ENCODE data around the gene STRIP2. TPM values are rescaled to one million over a fixed set of nuclear protein-coding genes. Genes with fewer than 3 reads are reported as not detected.
"Not testable (repeated sequence)": the region's sequence is repeated elsewhere in the genome, so short reads cannot be mapped to it uniquely, and the experiment has no call there.

The STRIP2 gene
- total RNA-seq, 1 donor from 2014 or later, result 1.3 TPM

- intact Hi-C loops (cut with DNase I), result no loop called here
- Histone ChIP-seq H3K4me3 (no peak overlapping the region), H3K4me1 (no peaks in the 10 kb centered on the region), H3K36me3 (peaks cover 45% of the 10 kb centered on the region), H3K27ac (no peak overlapping the region), H3K9me3 (no peaks in the 10 kb centered on the region), H3K27me3 (no peaks in the 10 kb centered on the region)
- ATAC-seq, result no peak
- DNase-seq, result no peak
- TF ChIP-seq, protein P1, sequence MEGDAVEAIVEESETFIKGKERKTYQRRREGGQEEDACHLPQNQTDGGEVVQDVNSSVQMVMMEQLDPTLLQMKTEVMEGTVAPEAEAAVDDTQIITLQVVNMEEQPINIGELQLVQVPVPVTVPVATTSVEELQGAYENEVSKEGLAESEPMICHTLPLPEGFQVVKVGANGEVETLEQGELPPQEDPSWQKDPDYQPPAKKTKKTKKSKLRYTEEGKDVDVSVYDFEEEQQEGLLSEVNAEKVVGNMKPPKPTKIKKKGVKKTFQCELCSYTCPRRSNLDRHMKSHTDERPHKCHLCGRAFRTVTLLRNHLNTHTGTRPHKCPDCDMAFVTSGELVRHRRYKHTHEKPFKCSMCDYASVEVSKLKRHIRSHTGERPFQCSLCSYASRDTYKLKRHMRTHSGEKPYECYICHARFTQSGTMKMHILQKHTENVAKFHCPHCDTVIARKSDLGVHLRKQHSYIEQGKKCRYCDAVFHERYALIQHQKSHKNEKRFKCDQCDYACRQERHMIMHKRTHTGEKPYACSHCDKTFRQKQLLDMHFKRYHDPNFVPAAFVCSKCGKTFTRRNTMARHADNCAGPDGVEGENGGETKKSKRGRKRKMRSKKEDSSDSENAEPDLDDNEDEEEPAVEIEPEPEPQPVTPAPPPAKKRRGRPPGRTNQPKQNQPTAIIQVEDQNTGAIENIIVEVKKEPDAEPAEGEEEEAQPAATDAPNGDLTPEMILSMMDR (IDR thresholded peaks at IDR 0.05), result no peak
These were observed 40.1 kb upstream of the STRIP2 start for GRCh38 chr7:129394101-129394500.

DNA sequence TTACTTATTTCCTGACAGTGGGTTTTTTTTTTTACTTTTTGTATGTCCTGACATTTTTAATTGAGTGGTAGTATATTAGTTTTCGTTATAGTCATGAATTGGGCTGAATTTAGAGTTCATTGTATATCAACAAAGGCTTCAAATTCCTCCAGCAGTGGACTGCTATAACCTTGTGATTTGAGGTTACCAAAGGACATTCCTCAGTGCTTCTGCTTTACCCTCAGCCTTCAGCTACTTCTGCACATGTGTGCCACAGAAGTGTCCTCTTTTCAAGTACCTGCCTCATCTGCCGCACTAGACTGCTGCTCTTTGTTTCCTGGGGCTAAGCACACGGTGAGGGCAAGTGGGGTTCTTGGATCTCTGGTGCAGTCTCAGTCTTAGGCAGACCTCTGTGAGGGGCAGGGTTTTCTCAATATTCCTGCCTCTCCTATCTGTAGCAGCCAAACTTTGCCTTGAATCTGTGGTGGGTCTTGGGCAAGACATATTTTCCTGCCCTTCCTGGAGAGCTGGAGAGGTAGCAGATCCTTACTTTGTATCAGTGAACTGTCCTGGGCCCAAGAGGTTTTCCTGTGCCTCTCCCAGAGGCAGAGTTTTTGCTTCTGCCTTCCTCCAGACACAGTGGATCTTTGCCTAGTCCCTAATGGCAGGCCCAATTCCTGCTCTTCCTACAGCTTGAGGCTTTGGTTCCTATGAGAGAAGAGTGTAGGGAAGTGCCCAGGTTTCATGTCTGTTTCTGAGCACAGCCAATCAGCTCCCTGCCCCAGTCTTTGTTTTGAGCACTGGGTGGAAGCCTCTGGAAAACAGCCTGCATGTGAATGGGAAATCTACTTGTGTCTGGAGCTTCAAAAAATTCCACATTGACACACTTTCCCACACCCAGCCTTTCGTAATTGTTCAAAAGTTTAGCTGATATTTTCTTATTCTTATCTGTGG, 39.0 kb upstream of the STRIP2 start:
- Histone ChIP-seq H3K27me3 (no peaks in the 10 kb centered on the region), H3K27ac (no peak overlapping the region), H3K4me3 (no peak overlapping the region), H3K36me3 (peaks cover 45% of the 10 kb centered on the region), H3K9me3 (no peaks in the 10 kb centered on the region), H3K4me1 (no peaks in the 10 kb centered on the region)
- no peak for DNase-seq
- intact Hi-C loops (cut with DNase I), result no loop called here
- TF ChIP-seq, protein P1 (IDR thresholded peaks at IDR 0.05), result no peak
- ATAC-seq, result no peak

- no peak overlapping the region for H3K4me3 ChIP-seq
- intact Hi-C loops (cut with DNase I), result no loop called here
- H3K27me3 ChIP-seq, result no peaks in the 10 kb centered on the region
- peak; percentile 36 for ATAC-seq
- no peak overlapping the region for H3K27ac ChIP-seq
- no peaks in the 10 kb centered on the region for H3K9me3 ChIP-seq
- TF ChIP-seq, protein P1 (IDR thresholded peaks at IDR 0.05), result no peak
- no peak for DNase-seq
- no peaks in the 10 kb centered on the region for H3K4me1 ChIP-seq
- H3K36me3 ChIP-seq, result peaks cover 65% of the 10 kb centered on the region
These were observed 32.8 kb upstream of the STRIP2 start for GRCh38 chr7:129401228-129401966.

- Histone ChIP-seq H3K36me3 (peaks cover 64% of the 10 kb centered on the region), H3K27ac (no peak overlapping the region), H3K4me3 (no peak overlapping the region), H3K4me1 (no peaks in the 10 kb centered on the region), H3K27me3 (no peaks in the 10 kb centered on the region), H3K9me3 (no peaks in the 10 kb centered on the region)
- no peak for DNase-seq
- intact Hi-C loops (cut with DNase I), result no loop called here
- TF ChIP-seq, protein P1 (IDR thresholded peaks at IDR 0.05), result no peak
- no peak for ATAC-seq
These were observed 32.0 kb upstream of the STRIP2 start for GRCh38 chr7:129401967-129402860.

DNA sequence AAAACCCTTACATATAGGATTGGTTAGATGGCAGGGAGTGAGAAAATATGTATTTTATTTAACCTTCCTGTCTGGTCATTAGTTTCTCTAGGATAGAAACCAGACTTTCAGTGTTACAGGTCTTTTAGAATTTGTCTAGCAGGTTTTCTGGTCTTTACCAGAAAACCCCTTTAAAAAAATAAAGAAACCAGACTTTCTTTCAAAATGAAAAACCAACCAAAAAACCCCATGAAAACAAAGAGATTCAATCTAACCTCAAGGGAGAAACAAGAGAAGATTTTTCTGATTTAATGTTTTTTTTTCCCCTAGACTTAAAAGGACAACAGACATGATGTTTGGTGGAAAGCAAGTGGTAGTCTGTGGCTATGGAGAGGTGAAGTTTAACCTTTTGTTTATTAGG, 28.7 kb upstream of the STRIP2 start:
- TF ChIP-seq, protein P1 (IDR thresholded peaks at IDR 0.05), result no peak
- ATAC-seq (no peak), DNase-seq (no peak)
- Histone ChIP-seq H3K9me3 (no peaks in the 10 kb centered on the region), H3K27me3 (no peaks in the 10 kb centered on the region), H3K36me3 (peaks cover 54% of the 10 kb centered on the region), H3K4me1 (no peaks in the 10 kb centered on the region), H3K27ac (no peak overlapping the region), H3K4me3 (no peak overlapping the region)
- intact Hi-C loops (cut with DNase I), result no loop called here

- intact Hi-C loops (cut with DNase I); DNase-seq; H3K9me3 ChIP-seq; H3K27me3 ChIP-seq; H3K4me3 ChIP-seq; H3K4me1 ChIP-seq; H3K27ac ChIP-seq; ATAC-seq: not testable (repeated sequence)
- peaks cover 49% of the 10 kb centered on the region for H3K36me3 ChIP-seq
These were observed 24.0 kb upstream of the STRIP2 start for GRCh38 chr7:129410238-129410637.
